Measurements from ENCODE around the gene DPYSL4. TPM values are rescaled to one million over a fixed set of nuclear protein-coding genes. Genes with fewer than 3 reads are reported as not detected.

DPYSL4 gene
- total RNA-seq, 6 donors from 2014 or later = 0.11 to 2.2 (median 0.79) TPM; not detected in 1

DNA sequence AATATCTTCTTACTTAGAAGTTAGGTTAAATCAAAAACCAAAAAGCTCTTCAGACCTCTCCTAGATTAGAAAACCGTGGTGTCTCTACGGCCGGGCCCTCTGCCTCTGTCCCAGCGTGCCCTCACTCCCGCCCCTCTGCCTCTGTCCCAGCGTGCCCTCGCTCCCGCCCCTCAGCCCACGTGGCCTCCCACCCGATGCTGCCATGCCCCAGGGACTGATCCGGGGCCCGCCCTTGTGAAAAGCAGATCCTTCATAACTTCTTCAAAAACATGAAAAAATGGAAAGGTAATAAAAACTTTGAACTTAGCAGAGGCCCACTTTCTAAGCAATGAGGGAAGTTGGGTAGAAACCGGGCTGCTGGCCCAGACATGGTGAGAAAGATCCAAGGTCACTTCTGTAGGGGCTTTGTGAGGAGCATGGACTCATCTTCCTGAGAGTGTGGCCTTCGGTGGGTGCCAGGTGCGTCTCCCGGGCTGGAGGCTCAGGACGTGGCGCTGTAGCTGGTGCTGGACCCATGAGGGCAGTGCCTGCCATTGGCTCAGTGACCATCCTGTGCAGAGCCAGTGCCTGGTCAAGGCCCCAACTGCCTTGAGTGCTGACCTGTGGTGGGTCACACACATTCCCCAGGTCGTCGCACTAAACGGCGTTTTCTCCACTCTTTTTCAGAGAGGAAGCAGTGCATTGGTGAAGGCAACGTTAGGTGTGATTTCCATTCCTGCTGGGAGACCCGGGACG, 4.9 kb upstream of the DPYSL4 start:
- DNase-seq (peak in 1 of 2 donors; percentile 55), ATAC-seq (ENCODE audit: low FRiP score in 2 of 2) (no peak)
- no peaks in the 10 kb centered on the region for H3K9me3 ChIP-seq
- no peak overlapping the region for H3K4me3 ChIP-seq
- TF ChIP-seq EP300 (IDR thresholded peaks at IDR 0.05) = no peak
- TF ChIP-seq POLR2A (IDR thresholded peaks at IDR 0.05) = no peak
- TF ChIP-seq, protein P1, sequence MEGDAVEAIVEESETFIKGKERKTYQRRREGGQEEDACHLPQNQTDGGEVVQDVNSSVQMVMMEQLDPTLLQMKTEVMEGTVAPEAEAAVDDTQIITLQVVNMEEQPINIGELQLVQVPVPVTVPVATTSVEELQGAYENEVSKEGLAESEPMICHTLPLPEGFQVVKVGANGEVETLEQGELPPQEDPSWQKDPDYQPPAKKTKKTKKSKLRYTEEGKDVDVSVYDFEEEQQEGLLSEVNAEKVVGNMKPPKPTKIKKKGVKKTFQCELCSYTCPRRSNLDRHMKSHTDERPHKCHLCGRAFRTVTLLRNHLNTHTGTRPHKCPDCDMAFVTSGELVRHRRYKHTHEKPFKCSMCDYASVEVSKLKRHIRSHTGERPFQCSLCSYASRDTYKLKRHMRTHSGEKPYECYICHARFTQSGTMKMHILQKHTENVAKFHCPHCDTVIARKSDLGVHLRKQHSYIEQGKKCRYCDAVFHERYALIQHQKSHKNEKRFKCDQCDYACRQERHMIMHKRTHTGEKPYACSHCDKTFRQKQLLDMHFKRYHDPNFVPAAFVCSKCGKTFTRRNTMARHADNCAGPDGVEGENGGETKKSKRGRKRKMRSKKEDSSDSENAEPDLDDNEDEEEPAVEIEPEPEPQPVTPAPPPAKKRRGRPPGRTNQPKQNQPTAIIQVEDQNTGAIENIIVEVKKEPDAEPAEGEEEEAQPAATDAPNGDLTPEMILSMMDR (IDR thresholded peaks at IDR 0.05) = no peak
- no peak for TF ChIP-seq POLR2AphosphoS5 (IDR thresholded peaks at IDR 0.05)
- peaks cover 10 to 17% (median 13%) of the 10 kb centered on the region in 4 donors for H3K4me1 ChIP-seq
- no peak overlapping the region for H3K27ac ChIP-seq
- WGBS, 2 donors = 69 to 72% methylated on average over 25 of the region's 25 CpGs
- no peaks in the 10 kb centered on the region for H3K36me3 ChIP-seq
- peaks cover 0 to 24% (median 16%) of the 10 kb centered on the region in 4 donors for H3K27me3 ChIP-seq

DNA sequence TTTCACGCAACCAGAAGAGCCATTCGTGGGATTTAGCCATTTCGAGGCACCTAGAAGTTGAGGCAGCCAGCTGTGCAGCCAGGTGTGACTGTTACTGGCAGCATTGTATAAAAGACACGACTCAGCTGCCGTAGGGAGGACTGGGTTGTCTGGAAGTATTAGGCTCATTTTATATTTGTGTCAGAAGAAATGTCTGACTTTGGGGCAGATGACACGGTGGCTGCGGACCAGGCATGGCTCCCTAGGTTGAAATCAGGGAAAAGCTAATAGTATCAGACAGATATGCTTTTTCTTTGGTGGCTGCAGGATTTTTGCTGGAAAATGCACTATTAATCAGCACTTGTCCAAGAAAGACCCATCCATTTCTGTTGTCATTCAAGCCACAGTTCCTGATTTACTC, 4.2 kb upstream of the DPYSL4 start:
- H3K4me1 ChIP-seq = peaks cover 16 to 24% (median 20%) of the 10 kb centered on the region in 4 donors
- peaks cover 0 to 31% (median 23%) of the 10 kb centered on the region in 4 donors for H3K27me3 ChIP-seq
- ATAC-seq (ENCODE audit: low FRiP score in 2 of 2) = no peak
- H3K36me3 ChIP-seq = no peaks in the 10 kb centered on the region
- H3K27ac ChIP-seq = no peak overlapping the region
- TF ChIP-seq POLR2AphosphoS5 (IDR thresholded peaks at IDR 0.05) (no peak), POLR2A (IDR thresholded peaks at IDR 0.05) (no peak), EP300 (IDR thresholded peaks at IDR 0.05) (no peak)
- TF ChIP-seq, protein P1 (IDR thresholded peaks at IDR 0.05) = no peak
- no peak overlapping the region for H3K4me3 ChIP-seq
- no peak for DNase-seq
- H3K9me3 ChIP-seq = no peaks in the 10 kb centered on the region
- WGBS, 2 donors = 85 to 87% methylated on average over 7 of the region's 7 CpGs

DNA sequence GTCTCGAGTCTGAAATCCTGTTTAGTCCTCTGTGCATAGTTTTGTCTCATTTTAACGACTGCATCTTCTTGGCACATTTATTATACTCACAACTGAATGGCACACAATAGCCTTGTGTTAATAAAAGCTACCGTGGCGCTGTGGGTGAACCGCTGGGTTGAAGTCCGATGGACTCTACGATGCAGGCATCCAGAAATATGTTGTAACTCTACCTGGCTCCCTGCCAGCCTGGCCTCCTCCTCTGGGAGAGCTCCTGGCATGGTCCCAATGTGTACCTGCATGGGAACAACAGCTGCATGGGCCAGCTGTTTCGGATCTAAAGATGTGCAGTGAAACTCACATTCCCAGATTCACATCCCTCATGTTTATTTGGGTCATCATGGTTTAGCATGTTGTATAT, 3.7 kb upstream of the DPYSL4 start:
- WGBS, 2 donors = 61 to 75% methylated on average over 8 of the region's 8 CpGs
- Histone ChIP-seq H3K9me3 (no peaks in the 10 kb centered on the region), H3K27ac (no peak overlapping the region), H3K4me1 (peaks cover 20 to 28% (median 24%) of the 10 kb centered on the region in 4 donors), H3K36me3 (no peaks in the 10 kb centered on the region), H3K4me3 (no peak overlapping the region), H3K27me3 (peaks cover 0 to 36% (median 28%) of the 10 kb centered on the region in 4 donors)
- ATAC-seq (ENCODE audit: low FRiP score in 2 of 2) = no peak
- DNase-seq = no peak
- TF ChIP-seq EP300 (IDR thresholded peaks at IDR 0.05) = no peak
- TF ChIP-seq POLR2AphosphoS5 (IDR thresholded peaks at IDR 0.05) = no peak
- TF ChIP-seq, protein P1 (IDR thresholded peaks at IDR 0.05) = no peak
- no peak for TF ChIP-seq POLR2A (IDR thresholded peaks at IDR 0.05)

DNA sequence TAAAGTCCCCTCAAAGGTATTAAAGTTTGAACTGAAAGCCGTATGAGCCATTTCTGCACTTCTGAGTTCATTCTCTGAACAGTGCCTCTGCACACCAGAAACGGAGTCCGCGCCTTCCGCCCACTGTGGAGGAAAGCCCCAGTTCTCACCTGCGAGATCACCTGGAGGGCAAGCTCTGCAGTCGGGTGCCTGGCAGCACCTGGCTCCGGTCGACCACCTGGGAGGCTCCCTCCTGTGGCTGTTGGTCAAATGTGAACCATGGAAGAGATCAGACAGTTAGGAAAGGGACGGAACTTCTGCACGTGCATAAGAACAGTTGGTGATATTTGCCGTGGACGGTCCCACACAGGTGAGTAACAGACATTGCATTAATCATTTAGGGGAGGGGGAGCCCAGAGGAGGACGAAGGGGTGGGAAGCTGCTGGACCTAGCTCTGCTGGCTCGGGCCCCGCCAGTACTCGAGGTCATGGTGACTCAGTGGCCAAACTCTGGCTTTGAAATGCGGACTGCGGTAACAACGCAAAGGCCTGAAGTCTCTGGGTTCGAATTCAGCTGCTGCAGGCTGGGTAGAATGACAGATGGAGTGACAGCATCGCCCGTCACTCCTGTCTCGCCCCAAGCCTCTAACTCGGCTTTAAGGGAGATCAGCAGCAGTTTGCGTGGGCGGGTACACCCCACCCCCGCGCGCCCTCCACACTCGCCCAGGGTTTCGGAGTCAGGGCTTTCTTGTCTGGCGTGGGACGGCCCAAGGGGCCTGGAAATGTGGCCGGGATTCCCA, 1.7 kb upstream of the DPYSL4 start:
- H3K36me3 ChIP-seq = no peaks in the 10 kb centered on the region
- ATAC-seq (ENCODE audit: low FRiP score in 2 of 2) = no peak
- H3K9me3 ChIP-seq = no peaks in the 10 kb centered on the region
- H3K4me3 ChIP-seq = peak overlapping the region in 1 of 4 donors; percentile 51
- H3K4me1 ChIP-seq = peaks cover 21 to 28% (median 24%) of the 10 kb centered on the region in 4 donors
- peaks cover 0 to 44% (median 35%) of the 10 kb centered on the region in 4 donors for H3K27me3 ChIP-seq
- WGBS, 2 donors = 52 to 58% methylated on average over 18 to 31 of the region's 35 CpGs
- TF ChIP-seq, protein P1 (IDR thresholded peaks at IDR 0.05) = no peak
- TF ChIP-seq POLR2AphosphoS5 (IDR thresholded peaks at IDR 0.05) (no peak), EP300 (IDR thresholded peaks at IDR 0.05) (no peak), POLR2A (IDR thresholded peaks at IDR 0.05) (no peak)
- DNase-seq = peak in 1 of 2 donors; percentile 29
- H3K27ac ChIP-seq = no peak overlapping the region

Measured in upper lobe of left lung (tissue), 6 donors.